Liver (tissue), 9 donors: ENCODE data around the gene APBA2. TPM values are rescaled to one million over a fixed set of nuclear protein-coding genes. Genes with fewer than 3 reads are reported as not detected.

ENCODE experiments used
- DNase-seq: peaks from one replicate; pipeline ENCODE4 v3.0.0-alpha.2; 2017; ENCODE audit warnings: low spot score
- H3K27ac ChIP-seq, 2 donors: one replicate each; pipeline ENCODE4 v1.7.0; 2013; ENCODE audit warnings: inconsistent platforms in 2 of 2, low read length in 2 of 2, control low read depth in 1 of 2, low read depth in 1 of 2, mild to moderate bottlenecking in 1 of 2
- H3K27me3 ChIP-seq, 4 donors: one replicate each; pipeline versions ENCODE4 v1.6.1 to v1.7.0; 2013; ENCODE audit warnings: low read length in 3 of 4, inconsistent platforms in 1 of 4, mild to moderate bottlenecking in 1 of 4, moderate library complexity in 1 of 4; ENCODE audit not compliant: control insufficient read depth in 4 of 4, insufficient read depth in 4 of 4
- H3K36me3 ChIP-seq, 4 donors: one replicate each; pipeline versions ENCODE4 v1.6.1 to v1.7.0; 2013; ENCODE audit warnings: low read length in 3 of 4, mild to moderate bottlenecking in 3 of 4, low read depth in 1 of 4, moderate library complexity in 1 of 4; ENCODE audit not compliant: control insufficient read depth in 4 of 4, insufficient read depth in 3 of 4
- H3K4me1 ChIP-seq, 4 donors: one replicate each; pipeline versions ENCODE4 v1.6.1 to v1.7.0; 2013; ENCODE audit warnings: low read length in 3 of 4, mild to moderate bottlenecking in 3 of 4, moderate library complexity in 1 of 4; ENCODE audit not compliant: control insufficient read depth in 4 of 4, insufficient read depth in 4 of 4
- H3K4me3 ChIP-seq, 3 donors: one replicate each; pipeline versions ENCODE4 v1.6.1 to v1.7.0; 2013; ENCODE audit warnings: low read length in 3 of 3, control low read depth in 1 of 3, low read depth in 1 of 3, mild to moderate bottlenecking in 1 of 3
- H3K9ac ChIP-seq, 2 donors: one replicate each; pipeline ENCODE4 v1.7.0; 2013; ENCODE audit warnings: low read length in 2 of 2, mild to moderate bottlenecking in 2 of 2, moderate library complexity in 2 of 2, control low read depth in 1 of 2, low read depth in 1 of 2
- H3K9me3 ChIP-seq, 4 donors: one replicate each; pipeline versions ENCODE4 v1.6.1 to v1.7.0; 2013; ENCODE audit warnings: low read length in 3 of 4; ENCODE audit not compliant: control insufficient read depth in 4 of 4
- ATF3 ChIP-seq: IDR thresholded peaks from 2 replicates; pipeline ENCODE4 v1.6.1; 2016; ENCODE audit warnings: antibody characterized with exemption
- CTCF ChIP-seq: fragments of 150-350 bp; IDR thresholded peaks from 2 replicates; pipeline ENCODE4 v1.5.1; 2017; ENCODE audit warnings: improper control_type of control experiment, low read depth, low read length; ENCODE audit not compliant: missing input control
- EGR1 ChIP-seq, 2 donors: IDR thresholded peaks; 2 replicates each; pipeline ENCODE4 v1.6.1; 2016 to 2018; ENCODE audit warnings: antibody characterized with exemption in 2 of 2, low read depth in 2 of 2
- FOXA1 ChIP-seq: IDR thresholded peaks from 2 replicates; pipeline ENCODE4 v1.6.1; 2016; ENCODE audit warnings: antibody characterized with exemption
- FOXA2 ChIP-seq: IDR thresholded peaks from 2 replicates; pipeline ENCODE4 v1.6.1; 2016; ENCODE audit warnings: antibody characterized with exemption
- GABPA ChIP-seq, 2 donors: IDR thresholded peaks in 1 of 2; conservative IDR thresholded peaks in 1 of 2; 2 replicates each; pipeline ENCODE4 v1.6.1; 2016; ENCODE audit warnings: antibody characterized with exemption in 2 of 2, mild to moderate bottlenecking in 1 of 2, moderate library complexity in 1 of 2
- HNF4A ChIP-seq, 2 donors: conservative IDR thresholded peaks; 2 replicates each; pipeline ENCODE4 v1.6.1; 2016; ENCODE audit warnings: antibody characterized with exemption in 2 of 2, mild to moderate bottlenecking in 2 of 2
- HNF4G ChIP-seq: IDR thresholded peaks from 2 replicates; pipeline ENCODE4 v1.6.1; 2016; ENCODE audit warnings: antibody characterized with exemption
- JUND ChIP-seq, 2 donors: IDR thresholded peaks; 2 replicates each; pipeline ENCODE4 v1.6.1; 2016; ENCODE audit warnings: antibody characterized with exemption in 2 of 2
- NR2F2 ChIP-seq: IDR thresholded peaks from 2 replicates; pipeline ENCODE4 v1.6.1; 2016; ENCODE audit warnings: antibody characterized with exemption
- RAD21 ChIP-seq, 2 donors: IDR thresholded peaks; 2 replicates each; pipeline ENCODE4 v1.6.1; 2016; ENCODE audit warnings: antibody characterized with exemption in 2 of 2, mild to moderate bottlenecking in 2 of 2
- REST ChIP-seq: IDR thresholded peaks from 2 replicates; pipeline ENCODE4 v1.6.1; 2016; ENCODE audit warnings: antibody characterized with exemption, mild to moderate bottlenecking
- RXRA ChIP-seq, 2 donors: IDR thresholded peaks; 2 replicates each; pipeline ENCODE4 v1.6.1; 2017 to 2018; ENCODE audit warnings: antibody characterized with exemption in 2 of 2, mild to moderate bottlenecking in 1 of 2
- SP1 ChIP-seq: IDR thresholded peaks from 2 replicates; pipeline ENCODE4 v1.6.1; 2018; ENCODE audit warnings: antibody characterized with exemption, mild to moderate bottlenecking
- TAF1 ChIP-seq: conservative IDR thresholded peaks from 2 replicates; pipeline ENCODE4 v1.6.1; 2016; ENCODE audit warnings: antibody characterized with exemption, mild to moderate bottlenecking
- YY1 ChIP-seq: IDR thresholded peaks from 2 replicates; pipeline ENCODE4 v1.6.1; 2016; ENCODE audit warnings: antibody characterized with exemption, mild to moderate bottlenecking
- WGBS: extraction: QIAGEN DNeasy Blood & Tissue Kit; methylation state at CpG from one replicate; pipeline ENCODE4 v1.1.7; 2013; 5-methylcytosine and 5-hydroxymethylcytosine counted together
- polyA plus RNA-seq, 2 donors: library from polyadenylated mRNA; stranded (reverse) in 1 of 2; unstranded in 1 of 2; fragments of 200-250 nt in 1 of 2; fragments of >200 nt in 1 of 2; fragmentation: Nextera tagmentation in 1 of 2; extraction: Ambion mirVana in 1 of 2; gene quantifications; one replicate each; pipeline versions ENCODE4 v1.2.1 to v1.2.3, GENCODE V29; 2013 to 2015
- total RNA-seq, 2 donors: library from RNA; depleted of rRNA; stranded (reverse); fragments of >200 nt; gene quantifications; one replicate each; pipeline ENCODE4 v1.2.3, GENCODE V29; 2014
- TF ChIP-seq, protein P1 (sequence below): IDR thresholded peaks from 2 replicates; pipeline ENCODE4 v1.6.1; 2016; ENCODE audit warnings: antibody characterized with exemption
- TF ChIP-seq, protein P2 (sequence below): IDR thresholded peaks from 2 replicates; pipeline ENCODE4 v1.6.1; 2016; ENCODE audit warnings: antibody characterized with exemption
- donor health status: healthy.
- donor health status: healthy.
- donor health status: healthy.
- donor health status: healthy.
- donor health status: healthy.

APBA2 gene
- total and polyA plus RNA-seq, 4 donors: 0.38 to 2.9 (median 1.7) TPM

GRCh38 chr15:29135702-29136646 is 250.2 kb downstream of the APBA2 start:
- 90% methylated on average over 31 of the region's 31 CpGs for whole genome bisulfite sequencing
- Histone ChIP-seq H3K4me1 (peaks cover 0 to 10% (median 4%) of the 10 kb centered on the region in 4 donors), H3K4me3 (no peak overlapping the region), H3K27ac (no peak overlapping the region), H3K9me3 (no peaks in the 10 kb centered on the region), H3K27me3 (peaks cover 0 to 6% (median 2%) of the 10 kb centered on the region in 4 donors), H3K36me3 (no peaks in the 10 kb centered on the region), H3K9ac (no peak overlapping the region)
- TF ChIP-seq JUND (IDR thresholded peaks at IDR 0.05): no peak
- no peak for TF ChIP-seq HNF4G
- no peak for TF ChIP-seq EGR1 (IDR thresholded peaks at IDR 0.05; ENCODE audit: low read depth in 2 of 2)
- TF ChIP-seq, protein P1, sequence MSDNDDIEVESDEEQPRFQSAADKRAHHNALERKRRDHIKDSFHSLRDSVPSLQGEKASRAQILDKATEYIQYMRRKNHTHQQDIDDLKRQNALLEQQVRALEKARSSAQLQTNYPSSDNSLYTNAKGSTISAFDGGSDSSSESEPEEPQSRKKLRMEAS: no peak
- TF ChIP-seq GABPA (IDR thresholded peaks at IDR 0.05 in 1 of 2, conservative IDR thresholded peaks at IDR 0.05 in 1 of 2): no peak
- no peak for TF ChIP-seq RXRA (IDR thresholded peaks at IDR 0.05)
- no peak for TF ChIP-seq REST
- DNase-seq: no peak

- H3K4me1 ChIP-seq: peaks cover 0 to 10% (median 4%) of the 10 kb centered on the region in 4 donors
- WGBS: 92% methylated on average over 6 of the region's 6 CpGs
- H3K36me3 ChIP-seq: no peaks in the 10 kb centered on the region
- no peaks in the 10 kb centered on the region for H3K9me3 ChIP-seq
- no peak overlapping the region for H3K27ac ChIP-seq
- DNase-seq: no peak
- TF ChIP-seq JUND (IDR thresholded peaks at IDR 0.05) (no peak), ATF3 (no peak), YY1 (no peak), TAF1 (no peak), GABPA (IDR thresholded peaks at IDR 0.05 in 1 of 2, conservative IDR thresholded peaks at IDR 0.05 in 1 of 2) (no peak), REST (no peak), RXRA (IDR thresholded peaks at IDR 0.05) (no peak), NR2F2 (no peak), EGR1 (IDR thresholded peaks at IDR 0.05; ENCODE audit: low read depth in 2 of 2) (no peak), FOXA2 (no peak), CTCF (no peak), HNF4G (no peak), RAD21 (IDR thresholded peaks at IDR 0.05) (no peak), SP1 (no peak), FOXA1 (no peak), HNF4A (conservative IDR thresholded peaks at IDR 0.05) (no peak)
- TF ChIP-seq, protein P1: no peak
- TF ChIP-seq, protein P2, sequence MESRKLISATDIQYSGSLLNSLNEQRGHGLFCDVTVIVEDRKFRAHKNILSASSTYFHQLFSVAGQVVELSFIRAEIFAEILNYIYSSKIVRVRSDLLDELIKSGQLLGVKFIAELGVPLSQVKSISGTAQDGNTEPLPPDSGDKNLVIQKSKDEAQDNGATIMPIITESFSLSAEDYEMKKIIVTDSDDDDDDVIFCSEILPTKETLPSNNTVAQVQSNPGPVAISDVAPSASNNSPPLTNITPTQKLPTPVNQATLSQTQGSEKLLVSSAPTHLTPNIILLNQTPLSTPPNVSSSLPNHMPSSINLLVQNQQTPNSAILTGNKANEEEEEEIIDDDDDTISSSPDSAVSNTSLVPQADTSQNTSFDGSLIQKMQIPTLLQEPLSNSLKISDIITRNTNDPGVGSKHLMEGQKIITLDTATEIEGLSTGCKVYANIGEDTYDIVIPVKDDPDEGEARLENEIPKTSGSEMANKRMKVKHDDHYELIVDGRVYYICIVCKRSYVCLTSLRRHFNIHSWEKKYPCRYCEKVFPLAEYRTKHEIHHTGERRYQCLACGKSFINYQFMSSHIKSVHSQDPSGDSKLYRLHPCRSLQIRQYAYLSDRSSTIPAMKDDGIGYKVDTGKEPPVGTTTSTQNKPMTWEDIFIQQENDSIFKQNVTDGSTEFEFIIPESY: no peak
- H3K9ac ChIP-seq: no peak overlapping the region
- no peak overlapping the region for H3K4me3 ChIP-seq
- H3K27me3 ChIP-seq: peaks cover 0 to 6% (median 2%) of the 10 kb centered on the region in 4 donors
These were observed 252.5 kb downstream of the APBA2 start for GRCh38 chr15:29138260-29138659.
